Testis (tissue), 2 donors: Measurements from ENCODE around the gene RASGRF2.

ENCODE experiments used
- POLR2A ChIP-seq: fragments of 450-650 bp; IDR thresholded peaks from one replicate; pipeline ENCODE4 v1.6.1; 2017; ENCODE audit warnings: antibody characterized with exemption, mild to moderate bottlenecking, moderate library complexity
- TF ChIP-seq, protein P1 (sequence below), 3 experiments: fragments of 450-650 bp in 2 of 3; fragments of 200-600 bp in 1 of 3; sonication (generic) in 1 of 3; IDR thresholded peaks; one replicate each; pipeline ENCODE4 v1.5.1; 2016 to 2019; ENCODE audit warnings: antibody characterized with exemption in 3 of 3, mild to moderate bottlenecking in 2 of 3, moderate library complexity in 1 of 3

GRCh38 chr5:80998590-80998979 is 38.4 kb downstream of the RASGRF2 start:
- TF ChIP-seq, protein P1, sequence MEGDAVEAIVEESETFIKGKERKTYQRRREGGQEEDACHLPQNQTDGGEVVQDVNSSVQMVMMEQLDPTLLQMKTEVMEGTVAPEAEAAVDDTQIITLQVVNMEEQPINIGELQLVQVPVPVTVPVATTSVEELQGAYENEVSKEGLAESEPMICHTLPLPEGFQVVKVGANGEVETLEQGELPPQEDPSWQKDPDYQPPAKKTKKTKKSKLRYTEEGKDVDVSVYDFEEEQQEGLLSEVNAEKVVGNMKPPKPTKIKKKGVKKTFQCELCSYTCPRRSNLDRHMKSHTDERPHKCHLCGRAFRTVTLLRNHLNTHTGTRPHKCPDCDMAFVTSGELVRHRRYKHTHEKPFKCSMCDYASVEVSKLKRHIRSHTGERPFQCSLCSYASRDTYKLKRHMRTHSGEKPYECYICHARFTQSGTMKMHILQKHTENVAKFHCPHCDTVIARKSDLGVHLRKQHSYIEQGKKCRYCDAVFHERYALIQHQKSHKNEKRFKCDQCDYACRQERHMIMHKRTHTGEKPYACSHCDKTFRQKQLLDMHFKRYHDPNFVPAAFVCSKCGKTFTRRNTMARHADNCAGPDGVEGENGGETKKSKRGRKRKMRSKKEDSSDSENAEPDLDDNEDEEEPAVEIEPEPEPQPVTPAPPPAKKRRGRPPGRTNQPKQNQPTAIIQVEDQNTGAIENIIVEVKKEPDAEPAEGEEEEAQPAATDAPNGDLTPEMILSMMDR (IDR thresholded peaks at IDR 0.05): no peak
- no peak for TF ChIP-seq POLR2A
